PC-3 (cell line): ENCODE measurements around the gene TUBA4B.

Experiments used
- CTCF ChIP-seq: fragments of 300-600 bp; sonication (generic); conservative IDR thresholded peaks from 2 replicates; pipeline ENCODE4 v1.5.1; 2017; ENCODE audit warnings: antibody characterized with exemption, low read depth, mild to moderate bottlenecking, low read length
- EZH2 ChIP-seq: fragments of 300-600 bp; sonication (generic); IDR thresholded peaks from one replicate; pipeline ENCODE4 v1.6.1; 2017; ENCODE audit warnings: antibody characterized with exemption, mild to moderate bottlenecking, low read length; ENCODE audit not compliant: unreplicated experiment

GRCh38 chr2:219271021-219271420, 18.0 kb downstream of the TUBA4B start:
- no peak for TF ChIP-seq CTCF
- TF ChIP-seq EZH2 = no peak
